Measurements from ENCODE around the gene TTLL12. TPM values are rescaled to one million over a fixed set of nuclear protein-coding genes. Genes with fewer than 3 reads are reported as not detected.

Gene TTLL12
- total RNA-seq, 1 donor from 2014 or later, result 10.6 TPM

GRCh38 chr22:43227239-43227630 is 40.3 kb upstream of the TTLL12 start:
- no peaks in the 10 kb centered on the region for H3K36me3 ChIP-seq
- no peaks in the 10 kb centered on the region for H3K9me3 ChIP-seq
- DNase-seq (ENCODE audit: low spot score in 2 of 2), result no peak
- no peaks in the 10 kb centered on the region for H3K4me1 ChIP-seq
- peaks cover 5% of the 10 kb centered on the region for H3K27me3 ChIP-seq
- H3K4me3 ChIP-seq, result no peak overlapping the region
- H3K27ac ChIP-seq, result no peak overlapping the region
- intact Hi-C loops (cut with DNase I), result no loop called here
- TF ChIP-seq CTCF (IDR thresholded peaks at IDR 0.05), result no peak

- no peak for DNase-seq (ENCODE audit: low spot score in 2 of 2)
- Histone ChIP-seq H3K4me3 (no peak overlapping the region), H3K9me3 (no peaks in the 10 kb centered on the region), H3K36me3 (no peaks in the 10 kb centered on the region), H3K27me3 (peaks cover 3% of the 10 kb centered on the region), H3K4me1 (no peaks in the 10 kb centered on the region), H3K27ac (no peak overlapping the region)
- no peak for TF ChIP-seq CTCF (IDR thresholded peaks at IDR 0.05)
- intact Hi-C loops (cut with DNase I), result no loop called here
Observed at GRCh38 chr22:43226377-43227238, 39.7 kb upstream of the TTLL12 start.

GRCh38 chr22:43225609-43226008 is 38.7 kb upstream of the TTLL12 start:
- H3K4me1 ChIP-seq, result no peaks in the 10 kb centered on the region
- TF ChIP-seq CTCF (IDR thresholded peaks at IDR 0.05), result no peak
- H3K27me3 ChIP-seq, result no peaks in the 10 kb centered on the region
- no peak for DNase-seq (ENCODE audit: low spot score in 2 of 2)
- H3K36me3 ChIP-seq, result no peaks in the 10 kb centered on the region
- no peaks in the 10 kb centered on the region for H3K9me3 ChIP-seq
- H3K27ac ChIP-seq, result no peak overlapping the region
- intact Hi-C loops (cut with DNase I), result no loop called here
- H3K4me3 ChIP-seq, result no peak overlapping the region

GRCh38 chr22:43222987-43223386 is 36.1 kb upstream of the TTLL12 start:
- Histone ChIP-seq H3K4me3 (no peak overlapping the region), H3K36me3 (no peaks in the 10 kb centered on the region)
- intact Hi-C loops (cut with DNase I), result no loop called here

GRCh38 chr22:43222262-43222661 is 35.3 kb upstream of the TTLL12 start:
- Histone ChIP-seq H3K27ac (no peak overlapping the region), H3K36me3 (no peaks in the 10 kb centered on the region), H3K27me3 (no peaks in the 10 kb centered on the region), H3K4me3 (no peak overlapping the region), H3K4me1 (no peaks in the 10 kb centered on the region), H3K9me3 (no peaks in the 10 kb centered on the region)
- no peak for DNase-seq (ENCODE audit: low spot score in 2 of 2)
- intact Hi-C loops (cut with DNase I), result no loop called here
- no peak for TF ChIP-seq CTCF (IDR thresholded peaks at IDR 0.05)

More at GRCh38 chr22:43222987-43223386, 36.1 kb upstream of the TTLL12 start:
- TF ChIP-seq CTCF (IDR thresholded peaks at IDR 0.05), result no peak
- Histone ChIP-seq H3K27me3 (no peaks in the 10 kb centered on the region), H3K4me1 (no peaks in the 10 kb centered on the region), H3K9me3 (no peaks in the 10 kb centered on the region), H3K27ac (no peak overlapping the region)
- DNase-seq (ENCODE audit: low spot score in 2 of 2), result no peak
